GM12873 (cell line): ENCODE measurements around the gene MPC2.

Experiments
- CTCF ChIP-seq: IDR thresholded peaks from 2 replicates; pipeline ENCODE4 v1.5.1; 2012; ENCODE audit warnings: low read depth, mild to moderate bottlenecking, moderate library complexity, low read length, control low read depth; ENCODE audit not compliant: insufficient read depth; ENCODE audit errors: missing control alignments

MPC2 gene

GRCh38 chr1:167912294-167912693, 24.6 kb downstream of the MPC2 start:
- no peak for TF ChIP-seq CTCF

- no peak for TF ChIP-seq CTCF
These were observed 25.5 kb downstream of the MPC2 start for GRCh38 chr1:167911413-167911812.

GRCh38 chr1:167910530-167910929, 26.3 kb downstream of the MPC2 start:
- no peak for TF ChIP-seq CTCF

- TF ChIP-seq CTCF: no peak
These were observed 27.1 kb downstream of the MPC2 start for GRCh38 chr1:167909691-167910180.

GRCh38 chr1:167905671-167906070, 31.2 kb downstream of the MPC2 start:
- no peak for TF ChIP-seq CTCF

- TF ChIP-seq CTCF: no peak
These were observed 31.7 kb downstream of the MPC2 start for GRCh38 chr1:167905182-167905581.

- TF ChIP-seq CTCF: no peak
These were observed 32.2 kb downstream of the MPC2 start for GRCh38 chr1:167904652-167905130.
